Glutamatergic neuron (in vitro differentiated cells): Measurements from ENCODE around the gene PCDHGA5. TPM values are rescaled to one million over a fixed set of nuclear protein-coding genes. Genes with fewer than 3 reads are reported as not detected.
A peak's percentile ranks its signal among the peaks of the same experiment; 100 is the strongest.
"Not testable (repeated sequence)": the region's sequence is repeated elsewhere in the genome, so short reads cannot be mapped to it uniquely, and the experiment has no call there.

Source experiments
- DNase-seq: peaks from one replicate; pipeline ENCODE4 v3.0.0; 2022
- H3K27ac Mint-ChIP-seq: one replicate; pipeline ENCODE4 v1.8.0; 2020; ENCODE audit warnings: mild to moderate bottlenecking, mixed read lengths, inconsistent platforms; ENCODE audit not compliant: unreplicated experiment
- H3K27me3 Mint-ChIP-seq: one replicate; pipeline ENCODE4 v1.8.0; 2020; ENCODE audit warnings: mild to moderate bottlenecking, moderate library complexity, mixed read lengths, inconsistent platforms; ENCODE audit not compliant: unreplicated experiment
- H3K36me3 Mint-ChIP-seq: one replicate; pipeline ENCODE4 v1.8.0; 2020; ENCODE audit warnings: mild to moderate bottlenecking, mixed read lengths, inconsistent platforms; ENCODE audit not compliant: unreplicated experiment
- H3K4me1 Mint-ChIP-seq: one replicate; pipeline ENCODE4 v1.8.0; 2020; ENCODE audit warnings: mild to moderate bottlenecking, low read depth, mixed read lengths, inconsistent platforms; ENCODE audit not compliant: unreplicated experiment
- H3K4me3 Mint-ChIP-seq: one replicate; pipeline ENCODE4 v1.8.0; 2020; ENCODE audit warnings: mild to moderate bottlenecking, mixed read lengths, inconsistent platforms; ENCODE audit not compliant: unreplicated experiment
- H3K9me3 Mint-ChIP-seq: one replicate; pipeline ENCODE4 v1.8.0; 2020; ENCODE audit warnings: mild to moderate bottlenecking, moderate library complexity, mixed read lengths, inconsistent platforms; ENCODE audit not compliant: unreplicated experiment
- total RNA-seq: library from RNA; stranded (reverse); fragmentation: NEBNext Ultra II Directional; extraction: Animal tissue kit (Norgen Biotek cat#: 25700); gene quantifications from one replicate; pipeline ENCODE4 v1.2.1, GENCODE V29; 2021; ENCODE audit not compliant: unreplicated experiment
- TF ChIP-seq, protein P1 (sequence below): fragments of 200-600 bp; sonication (generic); IDR thresholded peaks from one replicate; pipeline ENCODE4 v1.5.0; 2021; ENCODE audit not compliant: partially characterized antibody, unreplicated experiment

PCDHGA5 gene
- total RNA-seq, 1 donor from 2014 or later: 4.6 TPM

DNA sequence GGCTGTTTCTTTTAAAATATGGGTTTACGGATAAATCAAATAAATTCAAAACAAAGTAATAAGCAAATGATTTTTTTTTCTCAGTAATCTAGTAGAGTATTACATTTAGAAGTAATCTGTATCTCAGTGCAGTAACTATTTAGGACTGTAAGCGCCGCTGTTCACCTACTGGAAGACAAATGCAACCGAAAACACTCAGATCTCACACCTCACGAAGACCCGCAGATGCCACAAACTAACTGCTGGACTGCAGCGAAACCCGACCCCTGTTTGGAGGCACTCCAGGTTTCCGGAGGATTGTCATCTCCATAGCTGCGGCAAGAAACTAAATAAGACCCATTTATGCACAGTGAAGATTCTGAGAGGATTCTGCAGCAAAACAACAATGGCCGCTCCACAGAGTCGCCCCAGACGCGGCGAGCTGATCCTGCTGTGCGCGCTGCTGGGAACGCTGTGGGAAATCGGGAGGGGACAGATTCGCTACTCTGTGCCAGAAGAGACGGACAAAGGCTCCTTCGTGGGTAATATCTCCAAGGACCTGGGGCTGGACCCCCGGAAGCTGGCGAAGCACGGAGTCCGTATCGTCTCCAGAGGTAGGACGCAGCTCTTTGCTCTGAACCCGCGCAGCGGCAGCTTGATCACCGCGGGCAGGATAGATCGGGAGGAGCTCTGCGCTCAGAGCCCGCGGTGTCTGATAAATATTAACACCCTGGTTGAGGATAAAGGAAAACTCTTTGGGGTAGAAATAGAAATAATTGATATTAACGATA lies 28.7 kb downstream of the PCDHGA5 start, which contains the start of gene PCDHGA8:
Gene PCDHGA8 (plus strand): TSS at position 205 of the 770 bp plus-strand sequence. CDS start 181 bp downstream, at position 386.
- TF ChIP-seq, protein P1, sequence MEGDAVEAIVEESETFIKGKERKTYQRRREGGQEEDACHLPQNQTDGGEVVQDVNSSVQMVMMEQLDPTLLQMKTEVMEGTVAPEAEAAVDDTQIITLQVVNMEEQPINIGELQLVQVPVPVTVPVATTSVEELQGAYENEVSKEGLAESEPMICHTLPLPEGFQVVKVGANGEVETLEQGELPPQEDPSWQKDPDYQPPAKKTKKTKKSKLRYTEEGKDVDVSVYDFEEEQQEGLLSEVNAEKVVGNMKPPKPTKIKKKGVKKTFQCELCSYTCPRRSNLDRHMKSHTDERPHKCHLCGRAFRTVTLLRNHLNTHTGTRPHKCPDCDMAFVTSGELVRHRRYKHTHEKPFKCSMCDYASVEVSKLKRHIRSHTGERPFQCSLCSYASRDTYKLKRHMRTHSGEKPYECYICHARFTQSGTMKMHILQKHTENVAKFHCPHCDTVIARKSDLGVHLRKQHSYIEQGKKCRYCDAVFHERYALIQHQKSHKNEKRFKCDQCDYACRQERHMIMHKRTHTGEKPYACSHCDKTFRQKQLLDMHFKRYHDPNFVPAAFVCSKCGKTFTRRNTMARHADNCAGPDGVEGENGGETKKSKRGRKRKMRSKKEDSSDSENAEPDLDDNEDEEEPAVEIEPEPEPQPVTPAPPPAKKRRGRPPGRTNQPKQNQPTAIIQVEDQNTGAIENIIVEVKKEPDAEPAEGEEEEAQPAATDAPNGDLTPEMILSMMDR: no peak
- DNase-seq: no peak
- H3K4me1 Mint-ChIP-seq: peaks cover 3% of the 10 kb centered on the region
- H3K36me3 Mint-ChIP-seq: peaks cover 69% of the 10 kb centered on the region
- H3K27me3 Mint-ChIP-seq: peaks cover 12% of the 10 kb centered on the region
- H3K27ac Mint-ChIP-seq: peak within 1 kb of the TSS; percentile 48
- H3K9me3 Mint-ChIP-seq: peaks cover 48% of the 10 kb centered on the region
- H3K4me3 Mint-ChIP-seq: no peak within 1 kb of the TSS

DNA sequence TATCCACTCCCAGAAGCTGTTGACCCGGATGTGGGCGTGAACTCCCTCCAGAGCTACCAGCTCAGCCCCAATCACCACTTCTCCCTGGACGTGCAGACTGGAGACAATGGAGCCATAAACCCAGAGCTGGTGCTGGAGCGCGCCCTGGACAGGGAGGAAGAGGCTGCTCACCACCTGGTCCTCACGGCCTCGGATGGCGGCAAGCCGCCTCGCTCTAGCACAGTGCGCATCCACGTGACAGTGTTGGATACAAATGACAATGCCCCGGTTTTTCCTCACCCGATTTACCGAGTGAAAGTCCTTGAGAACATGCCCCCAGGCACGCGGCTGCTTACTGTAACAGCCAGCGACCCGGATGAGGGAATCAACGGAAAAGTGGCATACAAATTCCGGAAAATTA lies 29.3 kb downstream of the PCDHGA5 start:
- no peak for DNase-seq
- Mint-ChIP-seq H3K27ac (peak overlapping the region; percentile 48), H3K9me3 (peaks cover 46% of the 10 kb centered on the region), H3K4me1 (peaks cover 3% of the 10 kb centered on the region), H3K4me3 (no peak overlapping the region), H3K36me3 (peaks cover 67% of the 10 kb centered on the region), H3K27me3 (peaks cover 12% of the 10 kb centered on the region)
- TF ChIP-seq, protein P1: no peak

GRCh38 chr5:141394401-141395187 lies 30.6 kb downstream of the PCDHGA5 start:
- Mint-ChIP-seq H3K36me3 (peaks cover 65% of the 10 kb centered on the region), H3K9me3 (peaks cover 41% of the 10 kb centered on the region)
- not testable (repeated sequence) for H3K4me3 Mint-ChIP-seq, H3K27ac Mint-ChIP-seq, H3K27me3 Mint-ChIP-seq, H3K4me1 Mint-ChIP-seq, DNase-seq

- H3K4me3 Mint-ChIP-seq, H3K27me3 Mint-ChIP-seq, H3K27ac Mint-ChIP-seq, H3K4me1 Mint-ChIP-seq, DNase-seq: not testable (repeated sequence)
- H3K9me3 Mint-ChIP-seq: peaks cover 29% of the 10 kb centered on the region
- peaks cover 53% of the 10 kb centered on the region for H3K36me3 Mint-ChIP-seq
Measured at GRCh38 chr5:141397756-141398551, 34.0 kb downstream of the PCDHGA5 start, which contains the start of gene PCDHGB5. Gene PCDHGB5, plus strand, starts transcription at chr5:141397947. Its CDS starts 181 bp downstream, at chr5:141398128.

- H3K9me3 Mint-ChIP-seq: peaks cover 29% of the 10 kb centered on the region
- no peak for DNase-seq
Measured at GRCh38 chr5:141398608-141399007, 34.6 kb downstream of the PCDHGA5 start.

More at GRCh38 chr5:141398608-141399007, 34.6 kb downstream of the PCDHGA5 start:
- TF ChIP-seq, protein P1: no peak
- H3K4me3 Mint-ChIP-seq: no peak overlapping the region
- peaks cover 53% of the 10 kb centered on the region for H3K36me3 Mint-ChIP-seq
- no peak overlapping the region for H3K27ac Mint-ChIP-seq
- H3K27me3 Mint-ChIP-seq: peaks cover 7% of the 10 kb centered on the region
- H3K4me1 Mint-ChIP-seq: peaks cover 3% of the 10 kb centered on the region
